Measurements from ENCODE around the gene MACROD2.

MACROD2 gene

DNA sequence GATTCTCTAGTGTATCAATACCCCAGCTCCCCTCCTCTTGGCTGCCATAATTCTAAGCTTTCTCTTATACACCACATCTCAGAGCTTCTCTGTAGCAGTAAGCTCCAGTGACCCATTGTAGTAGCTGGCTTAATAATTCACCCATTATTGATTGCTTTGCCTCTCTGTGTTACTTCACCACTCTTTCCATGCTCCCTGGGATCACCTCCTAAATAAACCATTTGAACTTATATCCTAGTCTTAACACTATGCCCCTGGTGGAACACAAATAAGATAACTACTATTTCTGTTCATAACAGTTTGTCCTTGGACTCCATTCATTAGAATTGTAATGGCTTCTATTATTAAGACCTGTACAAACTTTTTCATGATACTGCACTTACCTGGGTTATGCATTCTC lies 1819.0 kb downstream of the MACROD2 start:
- DNase-seq = no peak

DNA sequence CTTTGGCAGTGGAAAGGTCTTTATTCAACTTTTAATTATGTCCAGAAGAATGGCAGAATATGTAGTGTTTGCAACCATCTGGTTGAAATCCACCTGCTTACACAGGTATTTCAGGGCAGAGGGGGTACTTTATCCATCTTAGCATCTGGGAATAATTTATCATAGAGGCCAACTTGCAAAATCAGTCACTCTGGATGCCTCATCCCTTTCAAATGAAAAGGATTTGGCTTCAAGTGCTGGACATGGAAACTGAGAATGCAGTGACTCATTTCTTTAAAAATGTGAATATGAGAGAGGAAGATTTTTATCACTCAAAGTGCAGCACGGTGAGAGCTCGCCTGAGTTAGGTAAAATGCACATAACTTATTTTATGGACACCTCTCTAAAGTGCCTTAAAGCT lies 1819.6 kb downstream of the MACROD2 start:
- no peak for DNase-seq

DNA sequence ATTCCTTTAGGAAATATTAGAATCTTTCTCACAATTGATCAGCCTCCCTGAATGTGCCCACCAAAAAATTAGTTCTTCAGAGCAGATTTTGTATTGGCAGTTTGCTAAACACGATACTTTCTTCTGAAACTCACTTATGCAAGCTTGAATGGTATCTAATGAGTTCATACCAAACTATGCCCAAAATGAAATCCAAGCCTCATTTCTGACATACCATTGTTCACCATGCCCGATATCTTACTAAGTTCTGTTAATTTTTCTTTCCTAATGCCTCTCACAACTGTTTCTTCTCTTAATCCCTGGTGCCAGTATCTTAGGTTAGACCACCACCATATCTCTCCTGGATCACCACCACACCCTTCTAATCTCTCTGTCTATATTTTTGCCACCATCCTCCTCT lies 1822.0 kb downstream of the MACROD2 start:
- no peak for DNase-seq

DNA sequence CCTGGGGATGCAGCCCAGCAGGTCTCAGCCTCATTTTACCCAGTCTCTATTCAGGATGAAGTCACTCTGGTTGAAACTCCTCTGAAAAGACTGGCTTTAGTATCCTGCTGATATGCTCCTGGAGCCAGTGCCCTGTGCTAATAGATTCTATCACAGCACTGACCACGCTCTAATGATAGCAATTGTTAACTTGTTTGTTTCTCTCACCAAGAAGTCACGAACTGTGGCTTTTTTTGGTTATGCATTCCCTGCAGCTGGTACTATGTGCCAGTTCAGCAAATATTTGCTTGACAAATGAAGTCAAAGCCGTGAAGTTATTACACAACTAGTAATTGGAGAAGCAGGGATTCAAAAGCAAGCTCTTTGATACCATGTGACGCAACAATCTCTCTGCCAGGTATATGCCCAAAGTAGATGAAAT lies 1823.3 kb downstream of the MACROD2 start:
- no peak for DNase-seq

DNA sequence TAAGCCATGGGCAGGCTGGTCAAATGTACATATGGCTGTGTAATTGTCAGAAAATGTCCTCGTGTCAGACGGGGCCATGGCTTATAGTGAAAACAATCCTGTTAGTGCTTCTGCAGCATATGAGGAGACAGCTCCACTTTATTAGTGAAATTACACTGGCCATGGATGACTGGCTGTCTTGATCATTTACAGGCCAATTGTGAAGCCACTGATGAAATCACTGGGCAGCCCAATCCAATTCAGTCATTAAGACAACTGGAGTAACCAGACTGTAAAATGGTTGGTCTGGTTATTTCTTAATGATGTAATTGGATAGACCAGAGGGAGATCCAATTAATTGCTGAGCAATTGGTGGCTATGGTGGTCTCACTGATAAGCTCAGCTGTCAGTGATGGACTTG lies 1828.4 kb downstream of the MACROD2 start:
- no peak for DNase-seq

DNA sequence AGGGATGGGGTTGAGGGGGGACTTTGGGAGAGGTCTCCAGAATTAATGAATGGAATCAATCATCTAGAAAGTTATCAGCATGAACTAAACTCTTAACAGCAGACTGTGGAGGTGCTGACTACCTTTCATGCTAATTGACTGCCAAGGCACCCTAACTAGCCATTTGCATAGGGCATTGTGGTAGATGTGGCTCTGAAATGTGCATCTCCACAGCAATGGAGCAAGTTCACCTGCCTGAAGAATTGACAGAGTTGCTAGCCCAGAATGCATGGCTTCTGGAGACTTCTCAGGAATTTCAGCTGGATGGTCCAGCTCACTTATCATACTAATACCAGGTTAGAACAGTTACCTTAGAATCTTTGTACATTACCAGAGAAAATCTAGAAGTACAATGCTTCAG lies 1832.3 kb downstream of the MACROD2 start:
- no peak for DNase-seq

DNA sequence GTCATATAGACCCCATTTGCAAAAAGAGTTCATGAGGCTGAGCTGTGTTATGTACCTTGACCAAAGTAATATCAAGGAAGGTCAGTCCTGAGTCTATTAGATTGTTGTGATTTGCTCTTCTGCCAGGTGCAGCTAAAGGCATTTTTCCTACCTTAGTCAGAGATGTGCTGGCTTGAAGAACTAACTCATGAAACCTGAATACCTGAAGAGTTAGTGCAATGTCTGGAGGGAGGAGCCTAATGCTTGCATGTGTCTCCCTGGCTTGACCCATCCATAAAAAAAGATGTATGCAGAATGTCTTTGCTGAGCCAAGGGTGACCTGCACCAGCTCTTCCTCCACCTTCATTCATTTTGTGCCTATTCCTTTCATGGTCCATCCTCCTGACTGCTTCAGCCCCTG lies 1835.9 kb downstream of the MACROD2 start:
- no peak for DNase-seq

DNA sequence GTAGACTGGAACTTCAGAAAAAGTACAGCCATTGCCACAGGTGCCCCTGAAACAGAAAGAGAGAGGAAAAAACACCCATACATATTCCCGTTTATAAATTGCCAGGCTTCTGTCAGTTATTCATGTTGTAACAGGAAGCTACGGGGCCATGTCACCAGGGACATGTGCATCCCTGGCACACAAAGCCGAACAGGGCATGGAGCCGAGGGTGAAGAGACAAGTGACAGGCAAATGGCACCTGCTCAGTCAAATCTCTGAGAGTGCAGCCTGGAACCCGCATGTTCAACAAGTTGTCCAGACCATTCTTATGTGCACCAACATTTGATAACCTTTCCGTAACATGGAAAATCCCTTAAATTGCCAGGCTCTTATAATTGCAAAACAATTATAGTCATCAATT lies 1837.2 kb downstream of the MACROD2 start:
- no peak for DNase-seq

DNA sequence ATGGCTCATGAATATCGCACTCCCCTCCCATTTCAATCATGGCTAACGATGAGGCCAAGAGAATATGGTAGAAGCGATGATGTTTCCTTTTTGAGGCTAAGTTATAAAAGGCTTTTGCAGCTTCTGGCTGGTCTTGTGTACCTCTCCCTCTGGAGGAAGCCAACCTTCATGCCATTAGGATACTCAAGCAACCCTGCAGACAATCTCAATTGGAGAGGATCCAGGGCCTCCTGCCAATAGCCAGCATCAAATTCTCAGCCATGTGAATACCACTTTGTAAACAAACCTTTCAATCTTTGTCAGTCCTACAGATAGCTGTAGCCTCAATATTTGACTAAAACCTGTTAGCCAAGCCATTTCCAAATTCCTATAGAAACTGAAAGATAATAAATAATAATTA lies 1839.5 kb downstream of the MACROD2 start:
- no peak for DNase-seq

DNA sequence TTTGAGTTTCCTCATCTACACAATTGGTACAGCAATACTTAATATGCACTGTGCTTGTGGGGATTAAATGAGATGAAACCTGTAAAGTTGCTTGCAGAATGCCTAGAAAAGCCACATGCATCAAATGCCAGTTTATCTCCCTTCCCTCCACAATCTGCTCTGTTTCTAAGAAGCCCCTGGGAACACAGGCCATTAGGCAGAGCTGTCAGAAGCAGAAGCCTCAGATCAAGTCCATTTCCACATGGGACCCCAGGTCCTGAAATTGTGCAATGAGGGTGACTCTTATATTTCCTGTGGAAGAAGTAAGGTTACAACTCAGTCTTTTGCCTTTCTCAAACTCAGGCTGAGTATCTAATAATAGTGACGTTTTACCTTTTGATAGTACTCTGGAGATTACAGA lies 1840.5 kb downstream of the MACROD2 start:
- DNase-seq = no peak

DNA sequence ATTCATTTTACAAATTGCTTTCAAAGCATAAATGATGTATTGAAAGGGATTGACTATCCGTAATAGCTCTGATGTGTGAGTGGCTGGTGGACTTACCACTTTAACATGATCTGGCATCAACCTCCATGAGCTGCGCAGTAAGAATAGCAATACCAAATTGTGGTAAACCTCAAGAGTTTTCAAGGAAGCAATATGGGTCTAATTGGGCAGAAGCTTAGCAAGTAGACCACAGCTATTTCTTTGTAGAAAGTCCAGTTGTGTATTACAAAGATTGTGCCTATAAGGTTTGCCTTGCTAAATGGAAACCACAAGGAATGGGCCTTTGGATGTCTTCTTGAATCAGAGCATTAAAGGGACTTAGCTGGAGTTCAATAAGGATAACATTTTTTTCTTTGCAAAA lies 1841.3 kb downstream of the MACROD2 start:
- DNase-seq = no peak

DNA sequence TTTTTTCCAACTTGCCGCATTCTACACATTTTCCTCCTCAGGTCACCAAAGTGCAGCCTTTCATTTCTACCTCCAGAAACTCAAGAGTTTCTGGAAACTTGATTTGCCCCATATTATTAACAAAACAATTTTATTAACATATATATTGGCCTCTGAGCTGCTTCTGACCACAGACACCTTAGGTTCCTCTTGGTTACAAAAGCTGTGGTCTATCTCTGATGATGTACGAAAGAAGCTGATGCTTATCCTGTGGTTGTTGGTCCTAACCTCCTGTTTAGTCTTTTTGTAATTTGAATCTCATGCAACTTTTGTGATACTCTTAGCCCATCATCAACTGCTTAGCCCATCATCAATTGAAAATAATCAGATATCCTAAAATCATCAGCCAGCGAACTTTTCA lies 1842.2 kb downstream of the MACROD2 start:
- DNase-seq = no peak

DNA sequence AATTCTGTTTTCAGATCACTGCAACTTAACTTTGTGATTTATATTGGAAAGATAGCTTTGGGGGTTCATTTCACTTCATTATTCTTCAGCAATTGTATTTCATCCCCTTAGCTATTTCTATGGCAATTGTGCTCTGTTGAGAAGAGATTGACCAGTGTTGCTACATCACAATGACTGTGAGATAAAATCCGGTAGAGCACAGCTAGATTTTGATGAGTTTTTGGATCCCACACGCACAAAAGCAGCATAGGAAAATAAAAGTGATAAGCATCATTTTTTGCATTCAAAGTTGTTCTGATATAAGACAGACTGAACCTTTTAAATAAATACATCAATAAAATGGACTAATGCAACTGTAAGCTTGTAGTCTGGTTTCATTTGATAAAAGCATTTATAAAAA lies 1843.2 kb downstream of the MACROD2 start:
- no peak for DNase-seq

DNA sequence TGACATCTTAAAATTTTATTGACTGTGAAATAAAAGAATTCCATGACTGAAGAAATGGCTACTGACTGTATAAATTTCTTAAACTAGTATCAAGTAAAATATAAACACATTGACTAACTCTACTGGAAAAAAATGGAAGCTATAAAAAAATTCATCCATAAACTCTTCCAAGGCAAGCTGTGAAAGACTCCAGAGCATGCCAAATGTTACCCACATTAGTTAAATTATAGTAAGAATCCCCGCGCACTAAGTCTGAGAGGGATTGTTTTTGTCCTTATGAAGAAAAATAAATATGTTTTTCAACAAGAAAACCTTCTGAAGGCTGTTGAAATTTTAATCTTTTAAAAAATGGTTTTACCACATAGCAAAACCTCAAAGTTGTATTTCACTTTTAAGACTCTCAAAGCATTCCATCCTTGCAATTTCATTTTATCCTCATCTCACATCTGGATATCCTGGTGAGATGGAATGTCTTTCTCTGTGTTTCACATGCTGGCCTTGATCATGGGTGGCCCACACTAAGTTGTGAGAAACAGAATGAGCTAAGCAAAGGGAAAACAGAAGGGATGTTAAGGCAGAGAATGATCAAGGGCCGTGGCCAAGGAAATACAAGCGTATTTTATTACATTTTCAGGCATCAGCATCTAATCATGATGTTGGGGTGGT lies 1845.5 kb downstream of the MACROD2 start:
- DNase-seq = no peak

DNA sequence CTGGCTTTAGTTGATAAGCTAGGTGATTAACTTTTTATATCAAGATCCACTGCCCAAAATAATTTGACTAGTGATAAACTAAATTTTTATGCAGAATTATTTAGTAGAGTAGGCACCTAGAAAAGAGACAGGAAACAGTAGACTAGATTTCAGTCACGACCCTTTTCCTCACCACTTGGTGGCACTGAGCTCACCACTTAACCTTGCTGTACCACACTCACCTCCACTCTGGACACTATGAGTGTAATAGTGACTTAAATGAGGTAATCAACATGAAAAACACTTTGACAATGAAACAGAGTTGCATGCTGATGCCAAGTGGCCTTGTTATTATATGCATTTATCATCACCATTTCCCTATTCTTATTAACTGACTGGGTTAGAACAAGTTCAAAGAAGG lies 1847.6 kb downstream of the MACROD2 start:
- no peak for DNase-seq

DNA sequence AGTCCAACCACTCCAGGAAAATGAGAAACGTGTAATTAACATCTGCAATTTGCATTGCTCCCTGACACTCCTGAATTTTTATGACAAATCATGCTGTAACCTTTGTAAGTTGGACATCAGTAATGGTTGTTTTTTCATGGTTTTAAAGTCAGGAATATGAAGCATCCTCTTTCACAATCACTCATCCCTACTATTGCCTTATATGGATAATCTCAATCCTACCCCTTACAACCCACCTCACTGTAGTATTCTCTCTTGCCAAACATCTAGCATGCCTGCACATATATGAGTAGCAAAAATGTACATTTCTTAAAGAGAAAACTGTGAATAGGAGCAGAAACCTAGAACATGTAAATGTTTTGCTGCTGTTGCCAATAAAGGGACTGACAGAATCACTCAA lies 1848.5 kb downstream of the MACROD2 start:
- DNase-seq = no peak

DNA sequence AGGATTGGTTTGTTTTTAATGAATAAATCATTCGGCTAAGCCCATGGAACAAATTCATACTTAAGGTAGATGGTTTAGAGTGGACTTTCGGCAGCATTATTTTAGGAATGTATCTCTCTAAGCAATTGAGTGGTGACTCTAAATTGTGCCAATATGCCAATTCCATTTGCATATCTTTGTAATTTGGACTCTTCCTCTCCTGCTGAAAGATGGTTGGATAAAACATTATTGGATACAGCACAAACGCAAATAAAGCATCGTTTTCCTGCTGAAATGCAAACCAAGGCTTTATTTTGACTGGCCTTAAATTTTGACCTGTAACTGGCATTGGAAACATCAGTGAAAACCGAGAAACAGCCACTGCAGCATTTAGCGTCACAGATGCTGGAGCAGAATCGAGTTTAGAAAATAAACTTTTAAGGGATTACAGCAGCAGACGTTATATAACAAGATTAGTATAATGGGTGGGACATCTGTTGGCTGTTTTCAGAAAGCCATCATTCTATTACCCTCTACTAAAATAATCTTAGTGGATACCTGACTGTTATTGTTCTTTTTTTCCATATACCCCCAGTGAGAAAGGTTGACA lies 1852.0 kb downstream of the MACROD2 start:
- DNase-seq = no peak

DNA sequence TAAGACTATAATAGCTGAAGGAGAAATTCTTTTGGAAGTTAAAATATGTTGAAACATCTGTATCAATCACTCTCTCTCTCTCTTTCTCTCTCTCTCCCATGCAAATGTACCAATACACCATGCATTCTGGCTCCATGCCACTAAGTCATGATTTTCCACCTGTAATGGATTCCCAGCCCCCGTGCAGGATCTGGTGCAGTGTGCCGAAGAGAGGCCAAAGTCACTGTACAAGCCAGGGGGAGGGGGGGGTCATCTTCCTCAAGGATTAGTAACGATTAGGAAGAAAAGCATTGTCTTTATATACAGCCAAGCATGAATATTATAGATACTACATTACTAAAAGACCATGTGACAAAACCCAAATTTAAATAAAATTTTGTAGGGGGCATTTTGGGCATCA lies 1852.8 kb downstream of the MACROD2 start:
- no peak for DNase-seq

DNA sequence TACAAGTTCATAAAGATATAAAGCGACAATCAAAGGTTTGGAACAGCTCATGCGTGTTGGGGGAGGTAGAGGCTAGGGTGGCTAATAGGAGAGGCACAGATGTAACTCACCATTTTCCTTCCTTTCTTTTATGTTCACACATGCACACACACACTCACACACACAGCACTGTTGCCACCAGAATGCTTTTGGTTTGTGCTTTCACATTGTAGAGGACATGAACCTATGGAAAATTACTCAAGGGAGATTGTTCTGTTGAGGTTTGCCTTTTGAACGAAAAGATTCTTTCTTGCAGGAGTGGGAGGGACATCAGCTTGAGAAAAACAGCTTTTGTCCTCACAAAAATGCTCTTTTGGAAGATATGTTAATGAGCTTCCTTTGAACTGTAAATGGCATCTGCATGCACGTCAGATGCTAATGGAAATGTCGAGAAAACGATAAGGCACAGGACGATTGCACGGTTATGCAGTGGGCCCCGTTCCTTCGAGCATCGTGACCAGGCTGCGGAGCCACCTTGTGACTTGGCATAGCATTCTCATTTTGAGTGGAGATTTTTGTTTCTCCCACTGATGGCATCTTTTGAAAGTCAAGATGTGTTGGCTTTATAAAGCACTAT lies 1853.8 kb downstream of the MACROD2 start:
- no peak for DNase-seq

DNA sequence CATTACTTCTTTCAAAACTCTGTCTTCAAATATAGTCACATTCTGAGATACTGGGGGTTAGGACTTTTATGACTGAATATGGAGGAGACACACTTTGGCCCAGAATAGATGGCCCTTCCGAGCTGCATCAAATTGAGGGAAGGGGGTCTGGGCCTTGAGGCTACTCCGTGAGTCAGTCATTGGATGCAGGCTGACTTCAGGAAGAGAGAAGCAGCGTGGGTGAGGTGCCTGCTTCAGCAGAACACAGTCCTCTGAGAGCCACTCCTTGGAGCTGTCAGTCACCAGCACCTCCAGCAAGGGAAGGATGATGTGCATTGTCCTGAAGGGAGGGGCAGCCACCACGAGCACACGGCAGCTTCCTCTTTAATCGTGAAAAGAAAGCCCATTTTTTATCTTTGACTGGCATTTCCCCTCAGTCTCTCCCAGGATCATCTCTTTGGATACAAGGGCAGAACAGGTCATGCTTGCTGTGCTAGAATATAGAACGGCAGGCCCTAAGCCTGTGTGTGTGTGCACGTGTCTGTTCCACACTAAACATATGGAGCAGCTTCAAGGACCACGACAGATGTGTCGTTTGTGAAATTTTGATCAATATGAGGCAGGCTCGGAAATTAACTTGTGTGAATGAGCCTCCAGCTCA lies 1856.4 kb downstream of the MACROD2 start:
- no peak for DNase-seq

DNA sequence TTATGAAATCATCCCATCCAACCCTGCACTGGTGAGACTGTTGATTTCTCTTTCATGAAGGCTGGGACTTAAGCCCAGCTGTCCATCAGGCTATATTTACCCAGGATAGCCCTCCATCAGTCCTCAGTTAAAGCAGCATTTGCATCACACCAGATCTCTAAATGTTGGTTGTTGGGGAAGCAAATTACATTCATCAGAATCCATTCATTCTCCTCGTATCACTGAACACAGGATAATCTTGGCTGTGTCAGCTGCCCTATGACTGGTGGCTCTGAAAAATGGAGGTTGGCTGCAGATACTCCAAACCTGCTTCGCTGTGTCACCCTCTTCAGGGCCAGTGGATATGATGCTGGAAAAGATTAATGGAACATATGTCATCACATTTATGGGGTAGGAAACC lies 1859.6 kb downstream of the MACROD2 start:
- no peak for DNase-seq

DNA sequence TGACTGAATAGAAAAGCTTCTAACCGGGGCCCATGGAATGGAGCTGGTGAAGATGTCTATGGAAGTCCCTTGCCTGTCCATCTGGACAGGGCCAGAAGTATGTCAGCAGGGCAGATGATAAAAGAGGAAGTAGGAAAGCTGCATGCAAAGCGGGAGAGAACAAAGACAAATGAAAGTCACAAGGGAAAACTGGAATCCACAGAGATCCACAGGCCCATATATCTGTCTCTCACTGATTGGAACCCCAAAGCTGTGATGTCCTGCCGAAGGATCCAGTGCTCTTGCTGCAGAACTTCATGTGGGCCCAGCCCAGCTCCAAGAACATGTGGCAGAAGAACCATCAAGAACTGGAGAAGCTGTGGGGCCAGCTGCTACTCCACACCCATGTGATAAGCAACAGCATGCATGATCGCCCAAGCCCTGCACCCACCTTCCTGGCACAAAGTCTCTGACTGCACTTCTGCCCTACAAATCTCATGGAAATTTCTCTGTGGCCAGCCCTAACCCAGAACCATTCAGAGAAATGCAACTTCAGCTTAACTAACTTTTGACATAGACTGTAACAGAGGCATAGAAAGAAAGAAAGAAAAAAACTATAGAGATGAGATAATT lies 1862.0 kb downstream of the MACROD2 start:
- DNase-seq = no peak

DNA sequence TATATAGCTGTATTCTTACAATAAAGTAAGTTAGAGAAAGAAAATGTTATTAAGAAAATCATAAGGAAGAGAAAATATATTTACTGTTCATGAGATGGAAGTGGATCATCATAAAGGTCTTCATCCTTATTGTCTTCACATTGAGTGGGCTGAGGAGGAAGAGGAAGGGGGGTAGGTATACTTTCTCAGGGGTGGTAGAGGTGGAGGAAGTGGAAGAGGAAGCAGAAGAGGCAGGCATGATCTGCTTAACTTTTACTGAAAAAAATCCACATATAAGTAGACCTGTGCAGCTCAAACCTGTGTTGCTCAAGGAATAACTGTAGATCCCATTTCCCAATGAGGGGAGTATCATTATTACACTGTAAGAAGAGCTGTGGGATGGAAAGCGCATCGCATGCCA lies 1863.7 kb downstream of the MACROD2 start:
- no peak for DNase-seq

DNA sequence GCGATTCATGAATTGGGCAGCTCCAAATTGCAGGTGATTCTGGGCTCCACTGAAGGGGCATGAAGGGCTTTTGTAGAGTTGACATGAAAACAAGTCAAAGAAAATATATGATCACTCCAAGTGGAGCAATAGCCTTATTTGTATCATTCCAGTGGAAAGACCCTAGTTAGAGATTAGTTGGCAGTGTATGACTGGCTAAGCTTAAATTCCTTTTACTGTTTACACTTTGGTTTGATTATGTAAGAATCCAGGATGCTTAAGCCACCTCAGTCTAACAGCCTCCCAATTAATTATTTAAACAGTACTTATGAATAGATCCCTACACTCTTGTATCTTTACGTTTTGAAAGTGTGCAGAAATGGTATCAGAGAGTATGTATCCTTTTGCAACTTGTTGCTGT lies 1865.5 kb downstream of the MACROD2 start:
- DNase-seq = no peak
